GM12873 (cell line): ENCODE results near the gene EVL.

ENCODE experiments used
- CTCF ChIP-seq: IDR thresholded peaks from 2 replicates; pipeline ENCODE4 v1.5.1; 2012; ENCODE audit warnings: low read depth, mild to moderate bottlenecking, moderate library complexity, low read length, control low read depth; ENCODE audit not compliant: insufficient read depth; ENCODE audit errors: missing control alignments

EVL gene

GRCh38 chr14:100135784-100136183 lies 70.6 kb downstream of the EVL start:
- TF ChIP-seq CTCF, result no peak

GRCh38 chr14:100137173-100137572 lies 72.0 kb downstream of the EVL start:
- no peak for TF ChIP-seq CTCF

- TF ChIP-seq CTCF, result no peak
Measured at GRCh38 chr14:100138082-100138787, 73.0 kb downstream of the EVL start.

GRCh38 chr14:100138955-100139354 lies 73.7 kb downstream of the EVL start:
- TF ChIP-seq CTCF, result no peak

- no peak for TF ChIP-seq CTCF
Measured at GRCh38 chr14:100140452-100141078, 75.3 kb downstream of the EVL start.

GRCh38 chr14:100141098-100141497 lies 75.9 kb downstream of the EVL start:
- no peak for TF ChIP-seq CTCF

- no peak for TF ChIP-seq CTCF
Measured at GRCh38 chr14:100142073-100143040, 77.1 kb downstream of the EVL start.
